ENCODE measurements around the gene RBP3. TPM values are rescaled to one million over a fixed set of nuclear protein-coding genes. Genes with fewer than 3 reads are reported as not detected.
A peak's percentile ranks its signal among the peaks of the same experiment; 100 is the strongest.

The RBP3 gene
- total RNA-seq, 1 donor from 2014 or later = not detected

DNA sequence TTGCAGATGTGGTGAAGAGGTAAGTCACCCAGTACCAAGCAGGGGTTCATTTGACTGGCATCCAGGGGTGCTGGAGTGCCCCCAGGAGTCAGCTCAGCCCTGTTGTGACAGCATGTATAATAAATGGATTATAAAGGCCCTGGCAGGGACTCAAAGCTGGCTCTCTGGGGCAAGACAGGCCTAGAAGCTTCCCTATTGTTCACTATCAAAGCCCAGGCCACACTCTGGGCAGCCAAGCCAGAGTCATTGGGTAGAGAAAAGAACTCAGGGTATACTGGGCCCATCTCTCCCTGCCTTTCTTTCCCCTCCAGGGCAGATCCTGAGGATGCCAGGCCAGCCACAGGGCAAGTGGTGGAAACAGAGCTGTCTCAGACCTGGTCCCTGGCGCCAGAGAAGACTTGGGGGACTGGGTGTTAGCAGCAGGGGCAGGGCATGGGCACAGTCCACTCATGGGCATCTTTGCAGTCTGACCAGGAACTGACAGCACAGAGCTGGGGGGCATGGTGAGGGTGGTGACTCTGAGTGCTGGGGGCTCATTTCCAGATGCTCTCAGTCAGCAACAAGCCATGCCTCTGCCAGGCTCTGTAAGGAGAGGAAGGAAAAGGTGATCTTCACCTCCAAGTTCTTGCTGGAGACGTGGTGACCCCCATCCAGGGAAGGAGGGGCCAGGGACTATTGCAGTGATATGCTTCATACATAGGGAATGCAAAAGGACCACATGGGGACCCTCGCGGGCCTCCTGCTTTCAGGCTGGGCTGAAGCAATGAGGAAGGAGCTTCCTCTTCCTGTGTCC is 11.7 kb downstream of the RBP3 start:
- no peaks in the 10 kb centered on the region for H3K9me3 ChIP-seq
- DNase-seq (no peak), ATAC-seq (no peak)
- H3K36me3 ChIP-seq = no peaks in the 10 kb centered on the region
- no peak overlapping the region for H3K4me3 ChIP-seq
- TF ChIP-seq, protein P1, sequence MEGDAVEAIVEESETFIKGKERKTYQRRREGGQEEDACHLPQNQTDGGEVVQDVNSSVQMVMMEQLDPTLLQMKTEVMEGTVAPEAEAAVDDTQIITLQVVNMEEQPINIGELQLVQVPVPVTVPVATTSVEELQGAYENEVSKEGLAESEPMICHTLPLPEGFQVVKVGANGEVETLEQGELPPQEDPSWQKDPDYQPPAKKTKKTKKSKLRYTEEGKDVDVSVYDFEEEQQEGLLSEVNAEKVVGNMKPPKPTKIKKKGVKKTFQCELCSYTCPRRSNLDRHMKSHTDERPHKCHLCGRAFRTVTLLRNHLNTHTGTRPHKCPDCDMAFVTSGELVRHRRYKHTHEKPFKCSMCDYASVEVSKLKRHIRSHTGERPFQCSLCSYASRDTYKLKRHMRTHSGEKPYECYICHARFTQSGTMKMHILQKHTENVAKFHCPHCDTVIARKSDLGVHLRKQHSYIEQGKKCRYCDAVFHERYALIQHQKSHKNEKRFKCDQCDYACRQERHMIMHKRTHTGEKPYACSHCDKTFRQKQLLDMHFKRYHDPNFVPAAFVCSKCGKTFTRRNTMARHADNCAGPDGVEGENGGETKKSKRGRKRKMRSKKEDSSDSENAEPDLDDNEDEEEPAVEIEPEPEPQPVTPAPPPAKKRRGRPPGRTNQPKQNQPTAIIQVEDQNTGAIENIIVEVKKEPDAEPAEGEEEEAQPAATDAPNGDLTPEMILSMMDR (IDR thresholded peaks at IDR 0.05) = no peak
- intact Hi-C loops (cut with DNase I) = no loop called here
- no peaks in the 10 kb centered on the region for H3K4me1 ChIP-seq
- no peak overlapping the region for H3K27ac ChIP-seq
- no peaks in the 10 kb centered on the region for H3K27me3 ChIP-seq (ENCODE audit: low read depth)

DNA sequence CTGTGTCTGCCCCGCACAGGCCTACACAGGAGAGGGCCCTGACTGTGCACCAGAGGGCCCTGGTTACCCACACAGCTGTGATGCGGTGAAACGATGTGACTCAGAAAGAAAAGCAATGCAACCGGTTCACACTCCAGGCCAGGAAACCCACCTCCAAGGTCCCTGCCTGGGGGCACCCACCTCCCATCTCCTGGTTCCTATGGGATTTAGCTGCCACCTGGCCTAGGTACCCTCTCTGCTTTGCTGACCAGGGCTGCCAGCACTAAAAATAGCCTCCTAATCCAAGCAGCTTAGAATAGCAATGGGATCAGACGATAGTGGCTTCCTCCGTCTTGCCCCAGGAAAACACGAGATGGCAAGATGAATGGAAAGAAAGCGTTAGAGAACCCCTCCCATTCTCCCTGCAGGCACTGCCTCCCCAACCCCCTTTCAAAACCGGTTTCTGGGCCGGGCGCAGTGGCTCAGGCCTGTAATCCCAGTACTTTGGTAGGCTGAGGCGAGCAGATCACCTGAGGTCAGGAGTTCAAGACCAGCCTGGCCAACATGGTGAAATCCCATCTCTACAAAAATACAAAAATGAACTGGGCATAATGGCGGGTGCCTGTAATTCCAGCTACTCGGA is 12.4 kb downstream of the RBP3 start:
- DNase-seq (no peak), ATAC-seq (no peak)
- no peak overlapping the region for H3K4me3 ChIP-seq
- H3K4me1 ChIP-seq = no peaks in the 10 kb centered on the region
- no peak overlapping the region for H3K27ac ChIP-seq
- H3K27me3 ChIP-seq (ENCODE audit: low read depth) = no peaks in the 10 kb centered on the region
- TF ChIP-seq, protein P1 (IDR thresholded peaks at IDR 0.05) = no peak
- H3K36me3 ChIP-seq = no peaks in the 10 kb centered on the region
- intact Hi-C loops (cut with DNase I) = no loop called here
- no peaks in the 10 kb centered on the region for H3K9me3 ChIP-seq

DNA sequence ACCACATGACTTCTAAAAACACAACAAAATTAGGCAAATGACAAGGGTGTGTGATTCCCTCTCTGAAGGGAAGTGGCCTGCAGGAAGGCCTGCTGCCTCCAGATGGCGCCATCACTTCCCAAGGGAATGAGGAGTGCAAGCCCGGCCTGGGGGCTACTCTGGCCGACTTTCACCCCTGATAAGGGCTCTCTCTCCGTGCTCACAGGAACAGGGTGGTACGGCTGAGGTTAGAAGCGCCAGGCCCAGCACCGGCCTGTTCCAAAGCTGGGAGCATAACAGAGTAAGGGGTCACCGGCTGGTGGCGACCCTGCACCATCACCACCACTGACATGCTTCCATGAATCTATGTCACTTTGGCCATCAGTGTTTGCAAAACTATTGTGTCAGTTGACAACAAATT is 13.1 kb downstream of the RBP3 start:
- no peak overlapping the region for H3K4me3 ChIP-seq
- ATAC-seq (peak; percentile 43 to 58), DNase-seq (no peak)
- TF ChIP-seq, protein P1 (IDR thresholded peaks at IDR 0.05) = peak; percentile 67
- no peaks in the 10 kb centered on the region for H3K4me1 ChIP-seq
- no peaks in the 10 kb centered on the region for H3K36me3 ChIP-seq
- intact Hi-C loops (cut with DNase I) = no loop called here
- H3K27me3 ChIP-seq (ENCODE audit: low read depth) = no peaks in the 10 kb centered on the region
- no peak overlapping the region for H3K27ac ChIP-seq
- H3K9me3 ChIP-seq = no peaks in the 10 kb centered on the region

DNA sequence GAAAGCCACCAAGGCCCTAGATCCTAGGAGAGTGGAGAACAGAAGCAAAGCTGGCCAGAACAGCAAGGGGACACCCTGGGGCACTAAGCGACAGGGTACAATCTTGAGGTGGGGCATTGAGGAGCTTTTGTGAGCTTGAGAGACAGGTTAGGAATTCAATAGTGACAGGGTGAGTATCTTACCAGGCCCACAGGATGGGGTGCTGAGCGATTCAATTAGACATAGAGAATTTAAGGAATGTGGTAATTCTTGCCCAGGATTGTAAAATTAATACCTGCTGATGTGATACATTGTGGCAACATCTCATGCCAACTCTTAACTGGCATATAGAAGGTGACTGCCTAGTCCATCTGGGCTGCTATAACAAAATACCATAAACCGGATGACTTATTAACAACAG is 14.0 kb downstream of the RBP3 start:
- DNase-seq = no peak

DNA sequence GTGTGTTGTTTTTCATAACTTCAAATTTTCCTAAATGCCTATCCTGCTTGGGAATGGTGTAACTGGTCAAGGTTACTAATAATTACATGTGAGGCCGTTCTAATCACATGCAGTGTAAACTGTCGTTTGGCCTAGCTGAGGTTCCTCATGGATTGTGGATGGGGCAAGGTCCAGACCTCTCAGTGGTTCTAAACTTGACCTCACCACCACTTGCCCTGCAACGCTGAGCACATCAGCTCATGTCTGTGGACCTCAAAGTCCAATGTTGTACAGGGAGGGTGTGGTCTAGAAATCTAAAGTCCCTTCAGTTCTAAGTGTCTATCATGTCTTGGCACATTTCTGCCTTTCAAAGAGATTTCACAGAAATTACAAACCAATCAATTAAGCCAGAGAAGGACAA is 15.6 kb downstream of the RBP3 start:
- H3K27me3 ChIP-seq (ENCODE audit: low read depth) = no peaks in the 10 kb centered on the region
- ATAC-seq (no peak), DNase-seq (no peak)
- no peaks in the 10 kb centered on the region for H3K4me1 ChIP-seq
- TF ChIP-seq, protein P1 (IDR thresholded peaks at IDR 0.05) = no peak
- H3K4me3 ChIP-seq = no peak overlapping the region
- intact Hi-C loops (cut with DNase I) = no loop called here
- no peaks in the 10 kb centered on the region for H3K9me3 ChIP-seq
- H3K36me3 ChIP-seq = no peaks in the 10 kb centered on the region
- H3K27ac ChIP-seq = no peak overlapping the region

More for the DNA sequence above, 14.0 kb downstream of the RBP3 start:
- TF ChIP-seq, protein P1 (IDR thresholded peaks at IDR 0.05) = no peak
- no peak overlapping the region for H3K4me3 ChIP-seq
- H3K4me1 ChIP-seq = no peaks in the 10 kb centered on the region
- no peak for ATAC-seq
- no peaks in the 10 kb centered on the region for H3K36me3 ChIP-seq
- no peaks in the 10 kb centered on the region for H3K9me3 ChIP-seq
- intact Hi-C loops (cut with DNase I) = no loop called here
- H3K27ac ChIP-seq = no peak overlapping the region
- no peaks in the 10 kb centered on the region for H3K27me3 ChIP-seq (ENCODE audit: low read depth)
